Right ventricle myocardium superior (tissue), 1 donor: ENCODE data around the gene POTEM. TPM values are rescaled to one million over a fixed set of nuclear protein-coding genes. Genes with fewer than 3 reads are reported as not detected.
"Not testable (repeated sequence)": the region's sequence is repeated elsewhere in the genome, so short reads cannot be mapped to it uniquely, and the experiment has no call there.

Source experiments
- ATAC-seq: fragments of 200-7000 bp; cut with Tn5 transposase; one replicate; pipeline ENCODE4 v1.9.1; 2020; ENCODE audit warnings: mild to moderate bottlenecking; ENCODE audit not compliant: poor library complexity
- DNase-seq: peaks from one replicate; pipeline ENCODE4 v3.0.0-alpha.2; 2020
- intact Hi-C: fragments of 100-400 bp; cut with DNase I; formaldehyde crosslinking; loops from one replicate; pipeline ENCODE4 v1.11.2; 2022
- total RNA-seq: library from RNA; stranded (reverse); fragmentation: NEBNext Ultra II Directional; extraction: Animal tissue kit (Norgen Biotek cat#: 25700); gene quantifications from one replicate; pipeline ENCODE4 v1.2.1, GENCODE V29; 2021
- donor health status: DM: no; HTN: yes; CAD: no; lungs with severe emphysema.

Gene POTEM
- total RNA-seq, 1 donor from 2014 or later, result not detected

- DNase-seq, intact Hi-C loops, ATAC-seq: not testable (repeated sequence)
These were observed 59.6 kb downstream of the POTEM start for GRCh38 chr14:19026649-19027351.

DNA sequence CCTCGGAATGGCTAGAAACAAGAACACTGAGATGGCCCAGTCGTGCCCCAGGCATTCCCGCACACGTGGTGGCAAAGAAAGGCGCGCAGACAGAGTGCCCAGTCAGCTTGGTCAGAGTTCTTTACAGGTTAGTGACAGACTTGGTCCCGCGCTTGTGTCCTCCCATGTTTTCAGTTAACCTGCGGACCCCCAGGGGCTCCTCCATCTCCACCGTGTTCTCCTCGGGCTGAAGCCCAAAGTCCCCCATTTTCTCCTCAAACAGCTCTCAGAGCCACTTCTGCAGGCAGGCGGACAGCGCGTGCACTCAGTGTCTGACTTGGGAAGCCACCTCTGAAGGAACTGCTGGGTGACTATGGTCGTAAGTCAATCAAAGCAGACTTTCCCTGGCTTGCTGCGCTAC lies 60.7 kb downstream of the POTEM start:
- ATAC-seq, intact Hi-C loops, DNase-seq: not testable (repeated sequence)

GRCh38 chr14:19036811-19037382 lies 69.7 kb downstream of the POTEM start:
- ATAC-seq, intact Hi-C loops, DNase-seq: not testable (repeated sequence)

DNA sequence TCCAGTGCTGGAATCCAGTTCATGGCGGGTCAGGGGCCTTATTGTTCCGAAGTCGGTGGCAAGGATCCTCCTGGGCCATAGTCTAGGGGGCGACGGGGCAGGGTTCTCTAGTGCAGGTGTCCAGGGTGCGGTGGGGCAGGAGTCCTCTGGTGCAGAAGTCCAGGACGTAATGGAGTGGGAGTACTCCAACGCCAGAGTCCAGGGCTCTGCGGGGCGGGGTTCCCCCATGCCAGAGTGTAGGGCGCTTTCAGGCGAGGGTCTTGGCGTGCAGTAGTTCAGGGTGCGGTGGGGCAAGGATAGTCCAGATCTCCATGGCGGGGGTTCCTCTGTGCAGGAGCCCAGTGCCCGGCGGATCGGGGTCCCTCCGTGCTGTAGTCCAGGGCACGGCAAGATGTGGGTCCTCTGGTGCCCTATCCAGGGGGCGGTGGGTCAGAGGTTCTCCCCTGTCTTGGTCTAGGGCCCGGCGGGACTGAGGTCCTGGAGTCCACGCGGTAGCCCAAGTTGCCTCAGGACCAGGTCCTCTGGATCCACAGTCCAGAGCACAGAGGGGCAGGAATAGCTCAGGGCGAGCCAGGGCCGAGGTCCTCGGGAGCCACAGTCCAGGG lies 70.9 kb downstream of the POTEM start:
- intact Hi-C loops, DNase-seq, ATAC-seq: not testable (repeated sequence)

- ATAC-seq, DNase-seq, intact Hi-C loops: not testable (repeated sequence)
These were observed 71.6 kb downstream of the POTEM start for GRCh38 chr14:19038785-19039184.

DNA sequence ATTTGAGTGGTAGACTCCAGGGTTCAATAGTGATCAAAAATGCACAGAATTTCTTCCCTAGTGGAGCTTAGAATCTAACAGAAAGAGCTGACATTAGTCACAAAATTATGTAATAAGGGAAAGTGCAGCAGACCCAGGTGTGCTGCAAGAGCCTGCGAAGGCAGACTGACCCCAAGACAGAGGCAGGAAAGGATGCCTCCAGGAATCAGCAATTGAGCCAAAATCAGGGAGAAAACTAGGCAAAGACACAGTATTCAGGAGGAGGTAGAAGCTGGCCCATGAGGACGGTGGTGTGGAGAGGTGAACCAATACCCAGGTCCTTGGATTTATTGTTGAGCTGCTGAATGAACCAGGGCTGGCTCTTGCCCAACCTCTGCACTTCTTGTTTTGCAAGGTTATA lies 76.2 kb downstream of the POTEM start:
- DNase-seq, ATAC-seq, intact Hi-C loops: not testable (repeated sequence)
